ENCODE results near the gene UBE2O.

GRCh38 chr17:76363107-76363842 is 89.7 kb downstream of the UBE2O start:
- TF ChIP-seq CTCF (IDR thresholded peaks at IDR 0.05; ENCODE audit: low read length) (no peak), EZH2 (IDR thresholded peaks at IDR 0.05; ENCODE audit: borderline replicate concordance, low read length) (no peak)

Measured in OCI-LY1 (cell line).